Measurements from ENCODE around the gene AKT1.

- TF ChIP-seq CTCF (conservative IDR thresholded peaks at IDR 0.05) (no peak), ZFX (IDR thresholded peaks at IDR 0.05) (no peak)
Measured at GRCh38 chr14:104802394-104803184, 7.0 kb upstream of the AKT1 start.
